Mesothelial cell of epicardium (in vitro differentiated cells): ENCODE data around the gene ADGRD1. TPM values are rescaled to one million over a fixed set of nuclear protein-coding genes. Genes with fewer than 3 reads are reported as not detected.

Experiments used
- DNase-seq, 2 experiments: peaks; one replicate each; pipeline ENCODE4 v3.0.0; 2021; ENCODE audit warnings: low spot score in 2 of 2; ENCODE audit not compliant: unreplicated experiment in 2 of 2
- H3K27ac Mint-ChIP-seq: 2 replicates; pipeline ENCODE4 v1.8.0; 2021; ENCODE audit warnings: mixed read lengths
- H3K27me3 Mint-ChIP-seq: 2 replicates; pipeline ENCODE4 v1.8.0; 2021; ENCODE audit warnings: low read depth, mixed read lengths
- H3K36me3 Mint-ChIP-seq: 2 replicates; pipeline ENCODE4 v1.8.0; 2021; ENCODE audit warnings: mixed read lengths
- H3K4me1 Mint-ChIP-seq: 2 replicates; pipeline ENCODE4 v1.8.0; 2021; ENCODE audit warnings: mixed read lengths
- H3K4me3 Mint-ChIP-seq: 2 replicates; pipeline ENCODE4 v1.8.0; 2021; ENCODE audit warnings: mild to moderate bottlenecking, moderate library complexity, mixed read lengths
- H3K9me3 Mint-ChIP-seq: 2 replicates; pipeline ENCODE4 v1.8.0; 2021; ENCODE audit warnings: mixed read lengths
- total RNA-seq: library from RNA; stranded (reverse); gene quantifications from 3 replicates; pipeline ENCODE4 v1.2.1, GENCODE V29; 2021
- TF ChIP-seq, protein P1 (sequence below): fragments of 200-600 bp; sonication (generic); IDR thresholded peaks from one replicate; pipeline ENCODE4 v1.5.0; 2021; ENCODE audit warnings: antibody characterized with exemption; ENCODE audit not compliant: unreplicated experiment

The ADGRD1 gene
- total RNA-seq, 1 donor from 2014 or later, result 7.2 TPM

DNA sequence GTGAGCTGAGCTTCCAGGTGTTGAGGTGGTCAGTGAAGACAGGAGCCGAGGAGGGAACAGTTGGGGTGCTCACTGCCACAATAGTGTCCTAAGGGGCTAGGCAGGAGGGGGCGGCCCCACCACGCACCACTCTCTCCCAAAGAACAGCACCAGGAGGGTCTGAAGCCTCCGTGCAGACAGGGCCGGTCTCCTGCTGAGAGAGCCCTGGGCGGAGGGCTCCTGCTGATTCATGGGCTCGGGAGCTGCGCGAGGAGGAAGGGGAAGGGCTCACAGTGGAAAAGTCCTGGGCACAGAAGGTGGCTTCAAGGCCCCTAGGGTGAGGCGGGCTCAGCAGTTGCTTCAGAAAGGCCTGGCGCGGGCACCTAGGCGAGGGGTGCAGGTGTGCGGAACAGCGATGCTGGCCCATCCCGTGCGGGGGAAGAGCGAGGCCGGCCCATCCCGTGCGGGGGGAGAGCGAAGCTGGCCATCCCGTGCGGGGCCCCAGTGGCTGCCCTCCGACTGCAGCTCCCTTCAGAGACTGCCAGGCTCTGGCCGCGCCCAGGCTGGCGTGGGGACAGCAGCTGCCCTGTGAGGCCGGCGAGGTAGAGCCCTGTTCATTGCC, 176.7 kb downstream of the ADGRD1 start:
- Mint-ChIP-seq H3K27me3 (peaks cover 26% of the 10 kb centered on the region), H3K27ac (no peak overlapping the region), H3K9me3 (peaks cover 4% of the 10 kb centered on the region), H3K36me3 (no peaks in the 10 kb centered on the region), H3K4me3 (no peak overlapping the region), H3K4me1 (peaks cover 10% of the 10 kb centered on the region)
- peak in 1 of 2 experiments; percentile 20 for DNase-seq
- TF ChIP-seq, protein P1, sequence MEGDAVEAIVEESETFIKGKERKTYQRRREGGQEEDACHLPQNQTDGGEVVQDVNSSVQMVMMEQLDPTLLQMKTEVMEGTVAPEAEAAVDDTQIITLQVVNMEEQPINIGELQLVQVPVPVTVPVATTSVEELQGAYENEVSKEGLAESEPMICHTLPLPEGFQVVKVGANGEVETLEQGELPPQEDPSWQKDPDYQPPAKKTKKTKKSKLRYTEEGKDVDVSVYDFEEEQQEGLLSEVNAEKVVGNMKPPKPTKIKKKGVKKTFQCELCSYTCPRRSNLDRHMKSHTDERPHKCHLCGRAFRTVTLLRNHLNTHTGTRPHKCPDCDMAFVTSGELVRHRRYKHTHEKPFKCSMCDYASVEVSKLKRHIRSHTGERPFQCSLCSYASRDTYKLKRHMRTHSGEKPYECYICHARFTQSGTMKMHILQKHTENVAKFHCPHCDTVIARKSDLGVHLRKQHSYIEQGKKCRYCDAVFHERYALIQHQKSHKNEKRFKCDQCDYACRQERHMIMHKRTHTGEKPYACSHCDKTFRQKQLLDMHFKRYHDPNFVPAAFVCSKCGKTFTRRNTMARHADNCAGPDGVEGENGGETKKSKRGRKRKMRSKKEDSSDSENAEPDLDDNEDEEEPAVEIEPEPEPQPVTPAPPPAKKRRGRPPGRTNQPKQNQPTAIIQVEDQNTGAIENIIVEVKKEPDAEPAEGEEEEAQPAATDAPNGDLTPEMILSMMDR, result no peak

DNA sequence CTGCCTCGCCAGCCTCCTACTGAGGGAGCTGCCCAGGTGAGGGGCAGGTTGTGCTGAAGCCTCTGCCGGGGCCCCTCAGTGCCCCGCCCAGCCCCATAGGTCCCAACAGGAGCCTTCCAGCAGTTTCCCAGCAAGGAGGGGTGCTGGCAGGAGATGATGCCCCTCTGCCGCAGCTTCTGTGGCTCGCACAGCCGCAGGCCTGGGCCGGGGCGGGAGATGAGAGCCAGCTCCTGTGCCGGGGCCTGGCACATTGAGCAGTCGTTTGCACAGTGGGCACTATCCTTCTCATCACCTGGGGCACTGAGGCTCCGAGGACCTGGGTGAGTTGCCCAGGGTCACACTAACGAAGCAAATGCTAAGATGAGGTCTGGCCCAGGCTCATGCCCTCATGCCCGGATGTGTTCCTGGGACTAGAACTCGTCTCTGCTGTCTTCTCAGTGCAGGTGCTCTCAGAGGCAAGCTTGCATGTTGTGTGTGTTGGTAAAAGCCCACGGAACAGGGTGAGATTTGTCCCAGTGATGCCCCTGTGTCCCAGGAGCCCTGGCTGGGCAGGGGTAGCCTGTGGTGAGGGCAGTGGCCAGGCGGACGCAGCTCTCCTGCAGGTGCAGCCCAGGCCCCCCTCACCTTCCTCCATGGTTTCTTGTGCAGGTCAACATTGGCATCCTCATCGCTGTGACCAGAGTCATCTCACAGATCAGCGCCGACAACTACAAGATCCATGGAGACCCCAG, 177.5 kb downstream of the ADGRD1 start:
- TF ChIP-seq, protein P1, result no peak
- Mint-ChIP-seq H3K27ac (no peak overlapping the region), H3K4me1 (peaks cover 10% of the 10 kb centered on the region), H3K4me3 (no peak overlapping the region), H3K27me3 (peaks cover 26% of the 10 kb centered on the region), H3K36me3 (no peaks in the 10 kb centered on the region), H3K9me3 (peaks cover 4% of the 10 kb centered on the region)
- DNase-seq, result peak in 1 of 2 experiments; percentile 20

DNA sequence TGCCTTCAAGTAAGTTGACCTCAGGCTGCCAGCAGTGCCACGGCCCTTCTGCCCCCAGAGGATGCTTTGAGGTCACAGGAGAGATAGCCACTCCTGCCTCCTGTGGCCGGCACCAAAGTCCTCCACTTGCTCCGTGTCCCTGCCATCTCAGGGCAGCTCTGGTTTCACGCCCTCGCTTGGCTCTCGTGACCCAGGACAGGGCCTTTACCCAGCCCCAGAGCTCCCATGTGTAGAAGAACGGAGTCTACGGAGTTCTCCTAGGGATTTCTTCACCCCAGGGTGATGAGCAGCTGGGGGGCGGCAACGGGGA, 178.1 kb downstream of the ADGRD1 start:
- Mint-ChIP-seq H3K4me3 (no peak overlapping the region), H3K27me3 (peaks cover 26% of the 10 kb centered on the region), H3K36me3 (no peaks in the 10 kb centered on the region), H3K9me3 (peaks cover 4% of the 10 kb centered on the region), H3K27ac (no peak overlapping the region), H3K4me1 (peaks cover 10% of the 10 kb centered on the region)
- DNase-seq, result no peak
- TF ChIP-seq, protein P1, result no peak

DNA sequence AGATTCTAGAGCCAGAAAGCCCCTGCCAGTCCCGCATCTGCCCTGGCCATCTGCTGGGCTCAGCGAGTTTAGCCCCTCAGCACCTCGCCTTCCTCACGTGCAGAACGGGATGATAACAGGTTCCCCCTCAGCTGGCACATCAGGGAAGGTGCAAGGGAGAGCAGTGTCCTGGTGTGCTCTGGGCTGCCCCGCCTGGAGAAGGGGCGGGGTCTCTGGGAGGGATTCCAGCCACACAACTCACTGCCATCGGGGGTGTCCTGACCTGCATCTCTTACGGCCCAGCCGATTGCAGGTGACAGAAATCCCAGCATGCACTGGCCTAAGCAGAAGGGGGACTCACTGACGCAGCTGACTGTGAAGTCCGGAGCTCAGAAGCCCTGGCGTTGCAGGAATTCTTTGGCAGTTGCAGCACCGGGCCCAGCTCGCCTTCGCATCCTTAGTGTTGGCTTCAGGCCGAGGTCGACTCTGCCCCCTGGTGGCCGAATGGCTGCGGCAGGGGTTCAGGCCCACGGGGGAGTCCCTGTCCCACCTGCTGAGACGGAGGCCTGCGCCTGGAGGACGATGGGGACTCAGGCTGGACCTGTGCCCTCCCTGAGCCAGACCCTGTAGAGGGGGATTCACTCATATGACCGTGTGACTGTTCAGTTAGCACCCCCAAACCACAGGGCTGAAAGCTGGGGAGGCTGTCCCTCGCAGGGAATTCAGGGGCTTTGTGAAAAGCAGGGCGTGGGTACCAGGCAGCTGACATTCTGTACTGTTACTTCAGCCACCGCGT, 178.6 kb downstream of the ADGRD1 start:
- H3K27me3 Mint-ChIP-seq, result peaks cover 26% of the 10 kb centered on the region
- H3K36me3 Mint-ChIP-seq, result no peaks in the 10 kb centered on the region
- DNase-seq, result peak; percentile 75 to 94
- H3K9me3 Mint-ChIP-seq, result peaks cover under 1% of the 10 kb centered on the region
- H3K27ac Mint-ChIP-seq, result no peak overlapping the region
- TF ChIP-seq, protein P1, result peak; percentile 96
- no peak overlapping the region for H3K4me3 Mint-ChIP-seq
- peaks cover 10% of the 10 kb centered on the region for H3K4me1 Mint-ChIP-seq

DNA sequence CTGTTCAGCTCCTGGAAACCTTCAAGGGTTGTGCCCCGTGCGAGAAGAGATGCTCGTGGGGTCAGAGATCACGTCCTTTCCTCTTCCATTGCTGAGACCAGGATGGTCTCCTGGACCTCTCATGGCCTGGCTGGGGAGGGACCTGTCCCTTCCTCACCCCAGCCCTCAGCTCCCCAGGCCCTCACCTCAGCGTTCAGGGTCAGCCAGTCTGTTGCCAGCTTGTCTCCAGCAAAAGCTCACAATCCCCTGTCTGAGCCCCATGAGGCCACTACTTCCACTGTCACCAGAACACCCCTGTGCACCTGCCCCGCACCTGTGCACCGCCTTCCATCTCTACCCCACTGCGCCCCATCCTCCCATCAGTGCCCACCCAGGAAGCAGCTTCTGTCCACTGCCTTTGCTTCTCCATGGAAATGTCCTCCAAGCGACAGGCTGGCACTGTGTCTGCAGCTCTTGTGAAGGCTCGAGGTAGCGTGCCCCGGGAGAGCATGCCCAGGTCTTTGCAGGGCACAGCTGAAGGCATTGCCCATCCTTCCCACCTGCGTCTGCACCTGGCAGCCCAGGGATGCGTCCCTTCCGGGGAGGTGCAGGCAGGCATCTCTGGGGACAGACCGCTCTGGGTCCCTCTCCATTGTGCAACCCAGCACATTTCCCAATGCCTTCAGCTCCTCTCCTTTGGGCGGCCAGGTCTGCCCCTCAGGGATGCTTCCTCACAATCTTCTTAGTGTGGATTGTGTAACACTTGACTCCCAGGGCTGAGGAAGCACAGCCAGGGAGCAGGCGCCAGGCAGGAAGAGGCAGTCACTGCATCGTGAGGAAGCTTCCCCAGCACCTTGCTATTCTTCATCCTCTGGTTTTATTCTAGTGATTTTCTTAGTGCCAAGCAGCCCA, 179.6 kb downstream of the ADGRD1 start:
- peak in 1 of 2 experiments; percentile 34 for DNase-seq
- Mint-ChIP-seq H3K36me3 (no peaks in the 10 kb centered on the region), H3K27me3 (peaks cover 29% of the 10 kb centered on the region), H3K4me3 (no peak overlapping the region), H3K9me3 (no peaks in the 10 kb centered on the region), H3K27ac (no peak overlapping the region), H3K4me1 (peaks cover 10% of the 10 kb centered on the region)
- TF ChIP-seq, protein P1, result no peak
